Measurements from ENCODE around the gene SGPL1. TPM values are rescaled to one million over a fixed set of nuclear protein-coding genes. Genes with fewer than 3 reads are reported as not detected.

Gene SGPL1
- total RNA-seq, 1 experiment from 2014 or later: 69.4 TPM

GRCh38 chr10:70801854-70802253 is 13.9 kb upstream of the SGPL1 start:
- intact Hi-C loops (cut with micrococcal nuclease): no loop called here
- Histone ChIP-seq H3K9me3 (ENCODE audit: control insufficient read depth in 1 of 2, insufficient read depth in 1 of 2, low read depth in 1 of 2, low read length in 2 of 2) (no peaks in the 10 kb centered on the region), H3K4me2 (ENCODE audit: low read length) (no peak overlapping the region), H3K9me2 (ENCODE audit: insufficient read depth) (no peaks in the 10 kb centered on the region), H2AFZ (ENCODE audit: low read depth, low read length, poor library complexity, severe bottlenecking) (no peak overlapping the region), H3K9ac (ENCODE audit: low read length) (no peak overlapping the region), H3K27me3 (ENCODE audit: insufficient read depth, low read length) (no peaks in the 10 kb centered on the region), H3K79me2 (ENCODE audit: insufficient read depth, low read length) (no peaks in the 10 kb centered on the region), H3K27ac (ENCODE audit: low read depth, low read length) (no peak overlapping the region), H3K4me1 (ENCODE audit: control insufficient read depth in 1 of 2, insufficient read depth in 2 of 2, low read length in 2 of 2) (peaks cover 0 to 8% of the 10 kb centered on the region in 2 experiments; a peak in 1 of 4 replicates), H3K4me3 (replicated peaks in 1 of 2; ENCODE audit: low read depth in 1 of 2, low read length in 2 of 2) (no peak overlapping the region), H3K36me3 (ENCODE audit: control insufficient read depth in 1 of 2, insufficient read depth in 2 of 2, low read length in 2 of 2) (no peaks in the 10 kb centered on the region), H4K20me1 (ENCODE audit: insufficient read depth) (no peaks in the 10 kb centered on the region)
- no peak for ATAC-seq
- CTCF ChIA-PET: no interaction called here
- RAD21 ChIA-PET (ENCODE audit: low non-redundant PET in 1 of 2, low total read pairs in 2 of 2, uncharacterized antibody in 2 of 2, unreplicated experiment in 2 of 2): no interaction called here
- no peak for DNase-seq (ENCODE audit: low read depth, low spot score)
- POLR2A ChIA-PET: no interaction called here
- TF ChIP-seq CEBPB (IDR thresholded peaks at IDR 0.05; ENCODE audit: low read depth) (no peak), ZFX (IDR thresholded peaks at IDR 0.05) (no peak), ELF1 (IDR thresholded peaks at IDR 0.05; ENCODE audit: borderline replicate concordance, low read depth) (no peak), EGR1 (IDR thresholded peaks at IDR 0.05; ENCODE audit: low read depth) (no peak), SRF (IDR thresholded peaks at IDR 0.05; ENCODE audit: low read depth) (no peak), POLR2AphosphoS5 (IDR thresholded peaks at IDR 0.05; ENCODE audit: low read depth, low read length) (no peak), EZH2 (IDR thresholded peaks at IDR 0.05) (no peak), FOSL1 (IDR thresholded peaks at IDR 0.05; ENCODE audit: low read depth) (no peak), JUND (IDR thresholded peaks at IDR 0.05) (no peak)
- no TSS peak for BruUV-seq (replicated peaks)

GRCh38 chr10:70803775-70804420 is 11.8 kb upstream of the SGPL1 start:
- Histone ChIP-seq H3K9me2 (ENCODE audit: insufficient read depth) (no peaks in the 10 kb centered on the region), H3K4me3 (replicated peaks in 1 of 2; ENCODE audit: low read depth in 1 of 2, low read length in 2 of 2) (no peak overlapping the region), H3K9me3 (ENCODE audit: control insufficient read depth in 1 of 2, insufficient read depth in 1 of 2, low read depth in 1 of 2, low read length in 2 of 2) (no peaks in the 10 kb centered on the region), H3K27ac (ENCODE audit: low read depth, low read length) (no peak overlapping the region), H4K20me1 (ENCODE audit: insufficient read depth) (no peaks in the 10 kb centered on the region), H3K4me1 (ENCODE audit: control insufficient read depth in 1 of 2, insufficient read depth in 2 of 2, low read length in 2 of 2) (peaks cover 0 to 8% of the 10 kb centered on the region in 2 experiments; a peak in 1 of 4 replicates), H3K9ac (ENCODE audit: low read length) (no peak overlapping the region), H2AFZ (ENCODE audit: low read depth, low read length, poor library complexity, severe bottlenecking) (no peak overlapping the region), H3K4me2 (ENCODE audit: low read length) (no peak overlapping the region), H3K79me2 (ENCODE audit: insufficient read depth, low read length) (no peaks in the 10 kb centered on the region), H3K36me3 (ENCODE audit: control insufficient read depth in 1 of 2, insufficient read depth in 2 of 2, low read length in 2 of 2) (no peaks in the 10 kb centered on the region), H3K27me3 (ENCODE audit: insufficient read depth, low read length) (no peaks in the 10 kb centered on the region)
- TF ChIP-seq CEBPB (IDR thresholded peaks at IDR 0.05; ENCODE audit: low read depth) (no peak), ZNF274 (IDR thresholded peaks at IDR 0.05; ENCODE audit: low read depth, low read length) (no peak), REST (IDR thresholded peaks at IDR 0.05; ENCODE audit: low read depth) (no peak), CBX3 (IDR thresholded peaks at IDR 0.05; ENCODE audit: low read depth) (no peak), SIN3A (IDR thresholded peaks at IDR 0.05; ENCODE audit: low read depth) (no peak), POLR2AphosphoS5 (IDR thresholded peaks at IDR 0.05; ENCODE audit: low read depth, low read length) (no peak), YY1 (IDR thresholded peaks at IDR 0.05; ENCODE audit: extremely low read depth, insufficient replicate concordance, low read depth, low read length) (no peak), ELF1 (IDR thresholded peaks at IDR 0.05; ENCODE audit: borderline replicate concordance, low read depth) (no peak), ZBTB33 (IDR thresholded peaks at IDR 0.05; ENCODE audit: extremely low read depth, insufficient replicate concordance, low read length) (no peak), EZH2phosphoT487 (IDR thresholded peaks at IDR 0.05; ENCODE audit: borderline replicate concordance) (no peak), ZFX (IDR thresholded peaks at IDR 0.05) (no peak), JUND (IDR thresholded peaks at IDR 0.05) (no peak)
- no TSS peak for BruUV-seq (replicated peaks)
- no peak for DNase-seq (ENCODE audit: low read depth, low spot score)
- CTCF ChIA-PET: no interaction called here
- RAD21 ChIA-PET (ENCODE audit: low non-redundant PET in 1 of 2, low total read pairs in 2 of 2, uncharacterized antibody in 2 of 2, unreplicated experiment in 2 of 2): no interaction called here
- intact Hi-C loops (cut with micrococcal nuclease): no loop called here
- POLR2A ChIA-PET: no interaction called here
- ATAC-seq: no peak

All from HCT116 (cell line).